Lower leg skin (tissue), 4 donors: ENCODE measurements around the gene DAO. TPM values are rescaled to one million over a fixed set of nuclear protein-coding genes. Genes with fewer than 3 reads are reported as not detected.

Experiments
- DNase-seq, 2 donors: peaks; one replicate each; pipeline ENCODE4 v3.0.0-alpha.2; 2019; ENCODE audit warnings: low spot score in 2 of 2
- H3K4me3 ChIP-seq: fragments of 200-600 bp; sonication (generic); 2 replicates; pipeline ENCODE4 v1.5.1; 2017; ENCODE audit warnings: mild to moderate bottlenecking, low read depth; ENCODE audit not compliant: poor library complexity, severe bottlenecking
- CTCF ChIP-seq, 3 donors: fragments of 450-650 bp; IDR thresholded peaks; one replicate each; pipeline ENCODE4 v1.5.1; 2016; ENCODE audit warnings: antibody characterized with exemption in 3 of 3, mild to moderate bottlenecking in 3 of 3, moderate library complexity in 2 of 3
- POLR2A ChIP-seq, 2 donors: fragments of 450-650 bp; IDR thresholded peaks; one replicate each; pipeline ENCODE4 v1.6.1; 2016 to 2017; ENCODE audit warnings: antibody characterized with exemption in 2 of 2, mild to moderate bottlenecking in 1 of 2, moderate library complexity in 1 of 2
- WGBS, 2 donors: methylation state at CpG; one replicate each; pipeline ENCODE4 v1.1.5; 2018; 5-methylcytosine and 5-hydroxymethylcytosine counted together
- intact Hi-C: fragments of 100-400 bp; cut with DNase I; formaldehyde crosslinking; loops from one replicate; pipeline ENCODE4 v1.15.0; 2023; ENCODE audit warnings: low total_unique reads
- total RNA-seq, 4 donors: library from RNA; depleted of rRNA; stranded (reverse); fragments of >200 nt; gene quantifications; one replicate each; pipeline ENCODE4 v1.1.0, GENCODE V29; 2016

Gene DAO
- not detected for total RNA-seq

GRCh38 chr12:108879615-108880254, at the start of gene DAO:
DAO (plus strand) TSS chr12:108880092; CDS start chr12:108885007, 4,915 bp downstream.
- DNase-seq, result no peak
- no peak within 1 kb of the TSS for H3K4me3 ChIP-seq
- WGBS, 2 donors, result 72 to 77% methylated on average over 15 to 16 of the region's 16 CpGs
- intact Hi-C loops, result loop anchor here (10.0 kb wide), 1 partner anchor 65 kb away; no protein-coding TSS in a partner anchor
- TF ChIP-seq POLR2A (IDR thresholded peaks at IDR 0.05), result no peak
- no peak for TF ChIP-seq CTCF (IDR thresholded peaks at IDR 0.05)

- TF ChIP-seq CTCF (IDR thresholded peaks at IDR 0.05) (no peak), POLR2A (IDR thresholded peaks at IDR 0.05) (no peak)
- no peak overlapping the region for H3K4me3 ChIP-seq
- no peak for DNase-seq
- intact Hi-C loops, result no loop called here
- 90 to 91% methylated on average over 11 of the region's 11 CpGs for WGBS, 2 donors
Measured at GRCh38 chr12:108831309-108831991, 48.4 kb upstream of the DAO start.

GRCh38 chr12:108832208-108832607, 47.7 kb upstream of the DAO start:
- no peak overlapping the region for H3K4me3 ChIP-seq
- intact Hi-C loops, result no loop called here
- 86 to 88% methylated on average over 6 of the region's 6 CpGs for WGBS, 2 donors
- no peak for DNase-seq
- no peak for TF ChIP-seq POLR2A (IDR thresholded peaks at IDR 0.05)
- no peak for TF ChIP-seq CTCF (IDR thresholded peaks at IDR 0.05)

- H3K4me3 ChIP-seq, result no peak overlapping the region
- no peak for TF ChIP-seq CTCF (IDR thresholded peaks at IDR 0.05)
- TF ChIP-seq POLR2A (IDR thresholded peaks at IDR 0.05), result no peak
- intact Hi-C loops, result no loop called here
- no peak for DNase-seq
- 26 to 29% methylated on average over 10 of the region's 10 CpGs for WGBS, 2 donors
Measured at GRCh38 chr12:108832730-108833354, 47.0 kb upstream of the DAO start.

- intact Hi-C loops, result no loop called here
- no peak overlapping the region for H3K4me3 ChIP-seq
- 18 to 23% methylated on average over 9 of the region's 9 CpGs for WGBS, 2 donors
Measured at GRCh38 chr12:108833355-108833733, 46.5 kb upstream of the DAO start.

More at GRCh38 chr12:108833355-108833733, 46.5 kb upstream of the DAO start:
- DNase-seq, result no peak
- TF ChIP-seq POLR2A (IDR thresholded peaks at IDR 0.05) (no peak), CTCF (IDR thresholded peaks at IDR 0.05) (no peak)
